BJ (cell line): Measurements from ENCODE around the gene MYBPC1. TPM values are rescaled to one million over a fixed set of nuclear protein-coding genes. Genes with fewer than 3 reads are reported as not detected.

ENCODE experiments used
- CTCF ChIA-PET: fragments of 350-600 bp; formaldehyde crosslinking; extraction: SDS; loops from one replicate; lab custom pipeline; 2021; ENCODE audit warnings: antibody characterized with exemption, inconsistent platforms; lab: Yijun Ruan, JAX
- POLR2A ChIA-PET: fragments of 300-600 bp; sonication (Branson Sonifier 250); formaldehyde crosslinking; extraction: SDS; loops from one replicate; lab custom pipeline; 2021; ENCODE audit warnings: antibody characterized with exemption; lab: Charles Lee
- DNase-seq: peaks from one replicate; pipeline ENCODE4 v3.0.0-alpha.2; 2011; ENCODE audit warnings: low read depth
- H3K27me3 ChIP-seq: 2 replicates; pipeline ENCODE4 v1.6.0; 2011; ENCODE audit warnings: low read length; ENCODE audit not compliant: control insufficient read depth, insufficient read depth
- H3K36me3 ChIP-seq: 2 replicates; pipeline ENCODE4 v1.5.1; 2011; ENCODE audit warnings: low read length; ENCODE audit not compliant: control insufficient read depth, insufficient read depth
- H3K4me3 ChIP-seq: 2 replicates; pipeline ENCODE4 v1.5.1; 2011; ENCODE audit warnings: low read depth, mild to moderate bottlenecking, control low read depth, low read length
- polyA plus RNA-seq: library from polyadenylated mRNA; depleted of rRNA; stranded (reverse); fragments of >200 nt; gene quantifications from 2 replicates; pipeline ENCODE4 v1.2.3, GENCODE V29; 2011
- TF ChIP-seq, protein P1 (sequence below): IDR thresholded peaks from 2 replicates; pipeline ENCODE4 v1.5.1; 2011; ENCODE audit warnings: low read depth, mild to moderate bottlenecking, control low read depth, inconsistent platforms, low read length, moderate library complexity; ENCODE audit not compliant: insufficient read depth

The MYBPC1 gene
- polyA plus RNA-seq, 1 experiment: not detected

GRCh38 chr12:101563212-101563611 lies 31.6 kb upstream of the MYBPC1 start:
- no peaks in the 10 kb centered on the region; the same call in 1 of the 2 replicates for H3K27me3 ChIP-seq

DNA sequence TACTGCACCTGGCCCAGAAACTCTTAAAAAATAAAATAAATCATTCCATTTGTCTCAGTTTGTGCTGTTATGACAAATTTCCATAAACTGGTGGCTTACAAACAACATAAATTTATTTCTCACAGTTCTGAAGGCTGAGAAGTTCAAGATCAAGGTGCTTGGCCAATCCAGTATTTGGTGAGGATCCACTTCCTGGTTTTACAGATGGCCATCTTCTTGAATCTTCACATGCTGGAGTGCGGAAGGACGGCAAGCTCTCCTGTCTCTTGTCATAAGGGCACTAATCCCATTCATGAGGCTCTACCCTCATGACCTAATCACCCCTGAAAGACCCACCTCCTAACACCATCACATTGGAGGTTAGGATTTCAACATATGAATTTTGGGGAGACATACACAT lies 29.9 kb upstream of the MYBPC1 start:
- Histone ChIP-seq H3K27me3 (no peaks in the 10 kb centered on the region; the same call in 1 of the 2 replicates), H3K4me3 (no peak overlapping the region), H3K36me3 (no peaks in the 10 kb centered on the region)
- no peak for DNase-seq
- TF ChIP-seq, protein P1, sequence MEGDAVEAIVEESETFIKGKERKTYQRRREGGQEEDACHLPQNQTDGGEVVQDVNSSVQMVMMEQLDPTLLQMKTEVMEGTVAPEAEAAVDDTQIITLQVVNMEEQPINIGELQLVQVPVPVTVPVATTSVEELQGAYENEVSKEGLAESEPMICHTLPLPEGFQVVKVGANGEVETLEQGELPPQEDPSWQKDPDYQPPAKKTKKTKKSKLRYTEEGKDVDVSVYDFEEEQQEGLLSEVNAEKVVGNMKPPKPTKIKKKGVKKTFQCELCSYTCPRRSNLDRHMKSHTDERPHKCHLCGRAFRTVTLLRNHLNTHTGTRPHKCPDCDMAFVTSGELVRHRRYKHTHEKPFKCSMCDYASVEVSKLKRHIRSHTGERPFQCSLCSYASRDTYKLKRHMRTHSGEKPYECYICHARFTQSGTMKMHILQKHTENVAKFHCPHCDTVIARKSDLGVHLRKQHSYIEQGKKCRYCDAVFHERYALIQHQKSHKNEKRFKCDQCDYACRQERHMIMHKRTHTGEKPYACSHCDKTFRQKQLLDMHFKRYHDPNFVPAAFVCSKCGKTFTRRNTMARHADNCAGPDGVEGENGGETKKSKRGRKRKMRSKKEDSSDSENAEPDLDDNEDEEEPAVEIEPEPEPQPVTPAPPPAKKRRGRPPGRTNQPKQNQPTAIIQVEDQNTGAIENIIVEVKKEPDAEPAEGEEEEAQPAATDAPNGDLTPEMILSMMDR: no peak
- POLR2A ChIA-PET: no interaction called here
- CTCF ChIA-PET: no interaction called here

More at GRCh38 chr12:101563212-101563611, 31.6 kb upstream of the MYBPC1 start:
- ChIA-PET CTCF (interaction anchor here (1.1 kb wide), 1 partner anchor 9 kb away, joined by 3 read pairs; no protein-coding TSS in a partner anchor), POLR2A (no interaction called here)
- TF ChIP-seq, protein P1: no peak
- Histone ChIP-seq H3K36me3 (no peaks in the 10 kb centered on the region), H3K4me3 (no peak overlapping the region)
- no peak for DNase-seq

GRCh38 chr12:101566318-101566717 lies 28.5 kb upstream of the MYBPC1 start:
- TF ChIP-seq, protein P1: no peak
- ChIA-PET POLR2A (no interaction called here), CTCF (no interaction called here)
- no peak overlapping the region for H3K4me3 ChIP-seq
- no peak for DNase-seq
- H3K36me3 ChIP-seq: no peaks in the 10 kb centered on the region
- no peaks in the 10 kb centered on the region; the same call in 1 of the 2 replicates for H3K27me3 ChIP-seq

DNA sequence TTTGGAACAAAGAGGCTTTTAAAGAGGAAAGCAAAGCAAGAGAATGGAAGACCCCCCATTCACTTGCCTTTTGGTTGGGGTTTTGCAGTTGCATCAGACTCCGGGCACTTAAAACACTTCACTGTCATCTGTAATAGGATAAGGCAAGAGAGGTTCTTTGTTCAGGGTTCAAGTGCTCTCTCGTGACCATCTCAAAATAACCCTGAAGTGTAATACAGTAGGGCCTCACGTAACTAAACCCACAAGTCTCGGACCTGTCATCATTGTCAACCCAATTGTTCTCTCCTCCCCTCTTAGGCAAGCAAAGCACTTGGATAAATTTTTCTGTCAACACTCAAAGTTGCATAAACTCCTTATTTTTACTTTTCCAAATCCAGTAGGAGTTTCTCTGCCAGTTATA lies 26.9 kb upstream of the MYBPC1 start:
- TF ChIP-seq, protein P1: no peak
- no peak for DNase-seq
- no peaks in the 10 kb centered on the region; the same call in 1 of the 2 replicates for H3K27me3 ChIP-seq
- ChIA-PET POLR2A (no interaction called here), CTCF (no interaction called here)
- H3K36me3 ChIP-seq: no peaks in the 10 kb centered on the region
- no peak overlapping the region for H3K4me3 ChIP-seq

DNA sequence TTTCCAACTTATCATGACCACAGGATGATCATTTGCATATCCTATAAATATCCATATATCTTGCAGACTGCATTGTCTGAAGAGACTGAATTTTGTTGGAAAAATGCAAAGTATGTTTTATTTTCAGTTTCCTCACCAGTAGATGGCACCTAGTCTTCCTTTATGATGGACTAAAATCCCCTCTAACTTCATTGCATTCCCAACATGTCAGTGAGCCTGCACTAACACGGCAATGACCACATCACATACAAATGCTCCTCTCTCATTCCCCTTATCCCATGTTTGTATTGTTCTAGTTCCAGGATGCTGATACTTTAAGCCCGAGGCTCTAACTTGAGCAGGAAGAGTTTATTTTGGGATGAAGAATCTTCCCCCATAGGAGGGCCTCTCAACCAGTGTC lies 24.7 kb upstream of the MYBPC1 start:
- ChIA-PET POLR2A (no interaction called here), CTCF (no interaction called here)
- TF ChIP-seq, protein P1: peak; percentile 35
- H3K27me3 ChIP-seq: no peaks in the 10 kb centered on the region; the same call in 1 of the 2 replicates
- no peak overlapping the region for H3K4me3 ChIP-seq
- peak; percentile 4 for DNase-seq
- H3K36me3 ChIP-seq: no peaks in the 10 kb centered on the region
